Neural cell (in vitro differentiated cells): Measurements from ENCODE around the gene SLC35D3. TPM values are rescaled to one million over a fixed set of nuclear protein-coding genes. Genes with fewer than 3 reads are reported as not detected.

ENCODE experiments used
- H2AFZ ChIP-seq: fragments of 200-600, 300-800 bp; sonication (generic), shearing (Covaris generic); 2 replicates; pipeline ENCODE4 v1.6.0; 2014; ENCODE audit warnings: low read depth, mild to moderate bottlenecking, antibody characterized with exemption, low read length, moderate library complexity
- H3F3A ChIP-seq: fragments of 200-600 bp; shearing (Covaris generic); 2 replicates; pipeline ENCODE4 v1.6.1; 2016; ENCODE audit warnings: mild to moderate bottlenecking, moderate library complexity, mixed read lengths, antibody characterized with exemption, low read length; ENCODE audit not compliant: insufficient read depth, poor library complexity, severe bottlenecking
- H3K27ac ChIP-seq: fragments of 200-600, 300-800 bp; sonication (generic), shearing (Covaris generic); 2 replicates; pipeline ENCODE4 v1.5.1; 2014; ENCODE audit warnings: mild to moderate bottlenecking, low read length, moderate library complexity
- H3K27me3 ChIP-seq: fragments of 300-800, 200-600 bp; sonication (generic), shearing (Covaris generic); 2 replicates; pipeline ENCODE4 v1.6.0; 2014; ENCODE audit warnings: mild to moderate bottlenecking, low read depth, low read length, moderate library complexity; ENCODE audit not compliant: insufficient read depth
- H3K36me3 ChIP-seq: fragments of 300-800, 200-600 bp; sonication (generic), shearing (Covaris generic); 2 replicates; pipeline ENCODE4 v1.5.1; 2014; ENCODE audit warnings: mild to moderate bottlenecking, antibody characterized with exemption, low read length, moderate library complexity; ENCODE audit not compliant: insufficient read depth
- H3K4me2 ChIP-seq: fragments of 300-800, 200-600 bp; sonication (generic), shearing (Covaris generic); 2 replicates; pipeline ENCODE4 v1.6.0; 2014; ENCODE audit warnings: mild to moderate bottlenecking, low read length
- H3K4me3 ChIP-seq: fragments of 300-800, 200-600 bp; sonication (generic), shearing (Covaris generic); 2 replicates; pipeline ENCODE4 v1.5.1; 2014; ENCODE audit warnings: mild to moderate bottlenecking, low read length, moderate library complexity
- H3K79me2 ChIP-seq: fragments of 200-600 bp; shearing (Covaris generic); replicated peaks from 2 replicates; pipeline ENCODE4 v1.6.0; 2014; ENCODE audit warnings: mild to moderate bottlenecking, low read length, moderate library complexity; ENCODE audit not compliant: insufficient read depth
- H3K9ac ChIP-seq: fragments of 300-800, 200-600 bp; sonication (generic), shearing (Covaris generic); 2 replicates; pipeline ENCODE4 v1.6.1; 2016; ENCODE audit warnings: mild to moderate bottlenecking, low read length, mixed read lengths
- H3K9me2 ChIP-seq: fragments of 200-600 bp; shearing (Covaris generic); 2 replicates; pipeline ENCODE4 v1.6.1; 2016; ENCODE audit warnings: mild to moderate bottlenecking, low read length, mixed read lengths; ENCODE audit not compliant: insufficient read depth
- H3K9me3 ChIP-seq: fragments of 200-600, 300-800 bp; sonication (generic), shearing (Covaris generic); 2 replicates; pipeline ENCODE4 v1.6.1; 2016; ENCODE audit warnings: mild to moderate bottlenecking, mixed run types, low read length, moderate library complexity, mixed read lengths
- H4K20me1 ChIP-seq: fragments of 200-600 bp; shearing (Covaris generic); 2 replicates; pipeline ENCODE4 v1.6.1; 2016; ENCODE audit warnings: mild to moderate bottlenecking, mixed run types; ENCODE audit not compliant: insufficient read depth
- EP300 ChIP-seq: fragments of 450-650 bp; conservative IDR thresholded peaks from 2 replicates; pipeline ENCODE4 v1.6.1; 2014; ENCODE audit warnings: antibody characterized with exemption, mild to moderate bottlenecking, moderate library complexity; ENCODE audit not compliant: poor library complexity, severe bottlenecking
- EZH2 ChIP-seq: fragments of 200-600, 300-800 bp; shearing (Covaris generic), sonication (generic); IDR thresholded peaks from 2 replicates; pipeline ENCODE4 v1.6.1; 2014; ENCODE audit warnings: antibody characterized with exemption, low read length, borderline replicate concordance, mild to moderate bottlenecking; ENCODE audit not compliant: insufficient read depth, poor library complexity, severe bottlenecking
- MXI1 ChIP-seq: fragments of 450-650 bp; conservative IDR thresholded peaks from 2 replicates; pipeline ENCODE4 v1.6.1; 2014; ENCODE audit warnings: antibody characterized with exemption, mild to moderate bottlenecking; ENCODE audit not compliant: poor library complexity, severe bottlenecking
- POLR2AphosphoS5 ChIP-seq: IDR thresholded peaks from 2 replicates; pipeline ENCODE4 v1.6.1; 2012
- RAD21 ChIP-seq: fragments of 450-650 bp; conservative IDR thresholded peaks from 2 replicates; pipeline ENCODE4 v1.6.1; 2014; ENCODE audit warnings: antibody characterized with exemption, mild to moderate bottlenecking, moderate library complexity
- SMC3 ChIP-seq: fragments of 450-650 bp; conservative IDR thresholded peaks from 2 replicates; pipeline ENCODE4 v1.6.1; 2014; ENCODE audit warnings: antibody characterized with exemption, mild to moderate bottlenecking, moderate library complexity; ENCODE audit not compliant: poor library complexity
- TAF1 ChIP-seq: IDR thresholded peaks from 2 replicates; pipeline ENCODE4 v1.6.1; 2012; ENCODE audit warnings: low read depth
- polyA plus RNA-seq: library from polyadenylated mRNA; depleted of rRNA; stranded (reverse); fragments of >200 nt; gene quantifications from 2 replicates; pipeline ENCODE4 v1.2.3, GENCODE V29; 2014
- TF ChIP-seq, protein P1 (sequence below): IDR thresholded peaks from 2 replicates; pipeline ENCODE4 v1.6.1; 2012; ENCODE audit warnings: borderline replicate concordance
- TF ChIP-seq, protein P2 (sequence below): fragments of 450-650 bp; IDR thresholded peaks from 2 replicates; pipeline ENCODE4 v1.5.1; 2014; ENCODE audit warnings: antibody characterized with exemption, mild to moderate bottlenecking, moderate library complexity; ENCODE audit not compliant: poor library complexity, severe bottlenecking

SLC35D3 gene
- polyA plus RNA-seq, 1 donor from 2014 or later = not detected

DNA sequence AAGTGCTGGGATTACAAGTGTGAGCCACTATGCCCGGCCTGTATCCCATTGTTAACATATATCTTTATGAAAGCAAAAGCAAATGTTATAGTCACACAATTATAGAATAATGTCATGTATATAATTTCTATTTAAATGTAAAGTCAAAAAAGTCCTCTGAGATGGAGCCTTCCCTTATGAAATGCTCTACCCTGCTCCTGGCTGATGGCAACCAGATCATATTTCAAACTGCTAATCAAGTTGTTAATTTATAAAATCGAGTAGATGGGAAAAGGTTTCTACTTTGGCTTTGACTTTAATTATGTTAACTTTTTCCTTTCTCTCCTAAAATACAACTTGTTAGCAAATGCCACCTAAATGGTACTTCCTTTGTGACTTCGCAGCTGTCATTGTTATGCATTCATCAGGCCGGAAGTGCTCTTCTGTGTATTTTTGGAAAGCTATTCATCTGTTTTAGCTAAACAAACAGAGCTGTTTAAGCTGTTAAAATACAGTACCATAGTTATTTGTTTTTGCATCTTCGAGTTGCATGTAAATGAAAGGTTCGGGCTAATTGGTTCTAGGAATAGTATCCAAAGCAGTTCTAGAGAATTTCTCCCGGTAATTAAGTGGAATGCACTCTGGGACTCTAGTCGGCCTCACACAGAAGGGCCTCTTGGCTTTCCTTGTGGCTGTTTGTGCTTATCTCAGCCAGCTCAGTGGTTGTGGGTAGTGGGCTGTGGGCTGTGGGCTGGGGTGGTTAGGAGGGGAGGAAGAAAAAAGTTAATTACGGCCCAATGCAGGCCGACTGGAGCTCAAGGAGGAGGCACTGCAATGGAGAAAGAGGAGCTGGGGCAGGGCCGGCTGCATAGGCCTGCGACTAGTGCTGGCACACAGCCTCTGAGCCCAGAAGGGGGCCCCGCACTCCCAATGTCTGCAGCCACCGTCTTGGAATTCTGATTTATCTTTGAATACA is 34.8 kb downstream of the SLC35D3 start:
- no peak overlapping the region for H3K4me3 ChIP-seq
- H3K9me3 ChIP-seq = no peaks in the 10 kb centered on the region
- H3K27me3 ChIP-seq = no peaks in the 10 kb centered on the region
- no peaks in the 10 kb centered on the region for H4K20me1 ChIP-seq
- no peak overlapping the region for H3K27ac ChIP-seq
- H3K36me3 ChIP-seq = no peaks in the 10 kb centered on the region
- no peak overlapping the region for H3K9ac ChIP-seq
- H3K4me2 ChIP-seq = no peak overlapping the region
- no peak overlapping the region for H2AFZ ChIP-seq
- H3K79me2 ChIP-seq = no peaks in the 10 kb centered on the region
- no peaks in the 10 kb centered on the region for H3K9me2 ChIP-seq
- H3F3A ChIP-seq = no peaks in the 10 kb centered on the region
- TF ChIP-seq EP300 = no peak
- TF ChIP-seq POLR2AphosphoS5 = no peak
- TF ChIP-seq MXI1 = no peak
- TF ChIP-seq TAF1 = no peak
- no peak for TF ChIP-seq EZH2
- no peak for TF ChIP-seq SMC3
- TF ChIP-seq, protein P1, sequence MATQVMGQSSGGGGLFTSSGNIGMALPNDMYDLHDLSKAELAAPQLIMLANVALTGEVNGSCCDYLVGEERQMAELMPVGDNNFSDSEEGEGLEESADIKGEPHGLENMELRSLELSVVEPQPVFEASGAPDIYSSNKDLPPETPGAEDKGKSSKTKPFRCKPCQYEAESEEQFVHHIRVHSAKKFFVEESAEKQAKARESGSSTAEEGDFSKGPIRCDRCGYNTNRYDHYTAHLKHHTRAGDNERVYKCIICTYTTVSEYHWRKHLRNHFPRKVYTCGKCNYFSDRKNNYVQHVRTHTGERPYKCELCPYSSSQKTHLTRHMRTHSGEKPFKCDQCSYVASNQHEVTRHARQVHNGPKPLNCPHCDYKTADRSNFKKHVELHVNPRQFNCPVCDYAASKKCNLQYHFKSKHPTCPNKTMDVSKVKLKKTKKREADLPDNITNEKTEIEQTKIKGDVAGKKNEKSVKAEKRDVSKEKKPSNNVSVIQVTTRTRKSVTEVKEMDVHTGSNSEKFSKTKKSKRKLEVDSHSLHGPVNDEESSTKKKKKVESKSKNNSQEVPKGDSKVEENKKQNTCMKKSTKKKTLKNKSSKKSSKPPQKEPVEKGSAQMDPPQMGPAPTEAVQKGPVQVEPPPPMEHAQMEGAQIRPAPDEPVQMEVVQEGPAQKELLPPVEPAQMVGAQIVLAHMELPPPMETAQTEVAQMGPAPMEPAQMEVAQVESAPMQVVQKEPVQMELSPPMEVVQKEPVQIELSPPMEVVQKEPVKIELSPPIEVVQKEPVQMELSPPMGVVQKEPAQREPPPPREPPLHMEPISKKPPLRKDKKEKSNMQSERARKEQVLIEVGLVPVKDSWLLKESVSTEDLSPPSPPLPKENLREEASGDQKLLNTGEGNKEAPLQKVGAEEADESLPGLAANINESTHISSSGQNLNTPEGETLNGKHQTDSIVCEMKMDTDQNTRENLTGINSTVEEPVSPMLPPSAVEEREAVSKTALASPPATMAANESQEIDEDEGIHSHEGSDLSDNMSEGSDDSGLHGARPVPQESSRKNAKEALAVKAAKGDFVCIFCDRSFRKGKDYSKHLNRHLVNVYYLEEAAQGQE = no peak
- TF ChIP-seq, protein P2, sequence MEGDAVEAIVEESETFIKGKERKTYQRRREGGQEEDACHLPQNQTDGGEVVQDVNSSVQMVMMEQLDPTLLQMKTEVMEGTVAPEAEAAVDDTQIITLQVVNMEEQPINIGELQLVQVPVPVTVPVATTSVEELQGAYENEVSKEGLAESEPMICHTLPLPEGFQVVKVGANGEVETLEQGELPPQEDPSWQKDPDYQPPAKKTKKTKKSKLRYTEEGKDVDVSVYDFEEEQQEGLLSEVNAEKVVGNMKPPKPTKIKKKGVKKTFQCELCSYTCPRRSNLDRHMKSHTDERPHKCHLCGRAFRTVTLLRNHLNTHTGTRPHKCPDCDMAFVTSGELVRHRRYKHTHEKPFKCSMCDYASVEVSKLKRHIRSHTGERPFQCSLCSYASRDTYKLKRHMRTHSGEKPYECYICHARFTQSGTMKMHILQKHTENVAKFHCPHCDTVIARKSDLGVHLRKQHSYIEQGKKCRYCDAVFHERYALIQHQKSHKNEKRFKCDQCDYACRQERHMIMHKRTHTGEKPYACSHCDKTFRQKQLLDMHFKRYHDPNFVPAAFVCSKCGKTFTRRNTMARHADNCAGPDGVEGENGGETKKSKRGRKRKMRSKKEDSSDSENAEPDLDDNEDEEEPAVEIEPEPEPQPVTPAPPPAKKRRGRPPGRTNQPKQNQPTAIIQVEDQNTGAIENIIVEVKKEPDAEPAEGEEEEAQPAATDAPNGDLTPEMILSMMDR = no peak
- TF ChIP-seq RAD21 = no peak

- no peak overlapping the region for H3K4me3 ChIP-seq
- TF ChIP-seq, protein P1 = no peak
- TF ChIP-seq EZH2 (no peak), MXI1 (no peak), RAD21 (no peak), TAF1 (no peak), EP300 (no peak), POLR2AphosphoS5 (no peak), SMC3 (no peak)
- TF ChIP-seq, protein P2 = no peak
- no peak overlapping the region for H3K9ac ChIP-seq
- H3K9me3 ChIP-seq = no peaks in the 10 kb centered on the region
- no peaks in the 10 kb centered on the region for H3K36me3 ChIP-seq
- no peaks in the 10 kb centered on the region for H3F3A ChIP-seq
- H3K27ac ChIP-seq = no peak overlapping the region
- H3K27me3 ChIP-seq = no peaks in the 10 kb centered on the region
- no peaks in the 10 kb centered on the region for H4K20me1 ChIP-seq
- no peaks in the 10 kb centered on the region for H3K9me2 ChIP-seq
- no peak overlapping the region for H3K4me2 ChIP-seq
- no peak overlapping the region for H2AFZ ChIP-seq
- H3K79me2 ChIP-seq = no peaks in the 10 kb centered on the region
These were observed 36.1 kb downstream of the SLC35D3 start for GRCh38 chr6:136958168-136958567.
